Measurements from ENCODE around the gene NABP2. TPM values are rescaled to one million over a fixed set of nuclear protein-coding genes. Genes with fewer than 3 reads are reported as not detected.
"Not testable (repeated sequence)": the region's sequence is repeated elsewhere in the genome, so short reads cannot be mapped to it uniquely, and the experiment has no call there.

The NABP2 gene
- total and polyA plus RNA-seq, 2 donors (not counting 1 experiment from before 2014, with no cell fraction given) = 29.2 to 39.7 TPM

DNA sequence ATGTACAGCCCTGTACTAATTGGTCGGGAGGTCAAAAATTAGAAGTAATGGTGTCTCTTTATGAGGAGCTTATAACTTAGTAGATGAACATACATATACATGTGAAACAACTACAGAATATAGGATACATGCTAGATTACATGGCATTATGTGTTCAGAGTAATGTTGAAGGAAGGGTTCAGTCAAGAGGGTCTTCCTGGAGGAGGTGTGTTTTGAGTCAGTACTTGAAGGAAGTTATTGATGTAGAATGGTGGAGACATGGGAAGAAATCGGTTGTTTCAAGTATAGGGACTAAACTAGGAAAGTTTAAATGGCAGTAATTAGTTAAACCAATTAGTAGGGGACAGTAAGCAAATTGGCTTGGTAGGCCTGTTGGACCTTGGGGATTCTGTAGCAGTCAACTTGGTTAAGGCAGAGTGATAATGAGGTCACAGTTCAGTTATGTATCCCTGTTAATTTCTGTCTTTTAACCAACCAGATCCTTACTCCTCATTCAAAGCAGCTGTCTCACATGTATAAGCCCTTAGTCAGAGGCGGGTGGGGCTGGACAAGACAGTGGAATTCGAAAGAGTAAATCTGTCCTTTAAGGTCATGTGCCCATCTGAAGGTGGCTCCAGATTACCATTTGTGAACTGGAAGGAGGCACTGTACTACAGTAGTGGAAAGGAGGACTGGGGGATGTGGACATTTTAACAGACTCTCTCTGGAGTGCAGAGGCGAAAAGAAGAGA lies 37.5 kb downstream of the NABP2 start:
- Histone ChIP-seq H3K4me1 (ENCODE audit: control insufficient read depth, extremely low read depth, insufficient read depth, low read length) (peaks cover 11% of the 10 kb centered on the region), H2AFZ (ENCODE audit: low read length) (no peak overlapping the region), H3K27ac (ENCODE audit: insufficient read depth, low read length) (peak overlapping the region; percentile 60)

GRCh38 chr12:56262955-56263354 lies 38.8 kb downstream of the NABP2 start:
- not testable (repeated sequence) for H3K4me3 ChIP-seq (replicated peaks in 1 of 4; ENCODE audit: control extremely low read depth in 1 of 4, insufficient read depth in 1 of 4, low read depth in 3 of 4, low read length in 4 of 4); H3K27ac ChIP-seq (ENCODE audit: insufficient read depth, low read length); DNase-seq (ENCODE audit: low read depth in 2 of 2); H4K20me1 ChIP-seq (ENCODE audit: control insufficient read depth, extremely low read depth, insufficient read depth, low read length); H3K27me3 ChIP-seq (ENCODE audit: control insufficient read depth, insufficient read depth, low read length); H3K79me2 ChIP-seq (ENCODE audit: control insufficient read depth, insufficient read depth, low read length); H2AFZ ChIP-seq (ENCODE audit: low read length); H3K4me1 ChIP-seq (ENCODE audit: control insufficient read depth, extremely low read depth, insufficient read depth, low read length); H3K9ac ChIP-seq (ENCODE audit: insufficient read depth, low read length); H3K4me2 ChIP-seq (ENCODE audit: extremely low read depth, insufficient read depth, low read length); H3K9me3 ChIP-seq (ENCODE audit: control insufficient read depth, insufficient read depth, low read depth, low read length); H3K36me3 ChIP-seq (ENCODE audit: control insufficient read depth, insufficient read depth, low read length)

More for the DNA sequence above, 37.5 kb downstream of the NABP2 start:
- TF ChIP-seq, protein P1, sequence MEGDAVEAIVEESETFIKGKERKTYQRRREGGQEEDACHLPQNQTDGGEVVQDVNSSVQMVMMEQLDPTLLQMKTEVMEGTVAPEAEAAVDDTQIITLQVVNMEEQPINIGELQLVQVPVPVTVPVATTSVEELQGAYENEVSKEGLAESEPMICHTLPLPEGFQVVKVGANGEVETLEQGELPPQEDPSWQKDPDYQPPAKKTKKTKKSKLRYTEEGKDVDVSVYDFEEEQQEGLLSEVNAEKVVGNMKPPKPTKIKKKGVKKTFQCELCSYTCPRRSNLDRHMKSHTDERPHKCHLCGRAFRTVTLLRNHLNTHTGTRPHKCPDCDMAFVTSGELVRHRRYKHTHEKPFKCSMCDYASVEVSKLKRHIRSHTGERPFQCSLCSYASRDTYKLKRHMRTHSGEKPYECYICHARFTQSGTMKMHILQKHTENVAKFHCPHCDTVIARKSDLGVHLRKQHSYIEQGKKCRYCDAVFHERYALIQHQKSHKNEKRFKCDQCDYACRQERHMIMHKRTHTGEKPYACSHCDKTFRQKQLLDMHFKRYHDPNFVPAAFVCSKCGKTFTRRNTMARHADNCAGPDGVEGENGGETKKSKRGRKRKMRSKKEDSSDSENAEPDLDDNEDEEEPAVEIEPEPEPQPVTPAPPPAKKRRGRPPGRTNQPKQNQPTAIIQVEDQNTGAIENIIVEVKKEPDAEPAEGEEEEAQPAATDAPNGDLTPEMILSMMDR (conservative IDR thresholded peaks at IDR 0.05 in 1 of 2, IDR thresholded peaks at IDR 0.05 in 1 of 2; ENCODE audit: low read depth in 1 of 2, low read length in 2 of 2) = no peak
- no peak for TF ChIP-seq EZH2 (IDR thresholded peaks at IDR 0.05; ENCODE audit: low read length, missing control alignments)
- peak; percentile 53 to 80 for DNase-seq (ENCODE audit: low read depth in 2 of 2)
- H3K9ac ChIP-seq (ENCODE audit: insufficient read depth, low read length) = no peak overlapping the region
- H3K4me2 ChIP-seq (ENCODE audit: extremely low read depth, insufficient read depth, low read length) = no peak overlapping the region
- H3K4me3 ChIP-seq (replicated peaks in 1 of 4; ENCODE audit: control extremely low read depth in 1 of 4, insufficient read depth in 1 of 4, low read depth in 3 of 4, low read length in 4 of 4) = no peak overlapping the region
- H3K79me2 ChIP-seq (ENCODE audit: control insufficient read depth, insufficient read depth, low read length) = peaks cover 14% of the 10 kb centered on the region
- no peaks in the 10 kb centered on the region for H3K9me3 ChIP-seq (ENCODE audit: control insufficient read depth, insufficient read depth, low read depth, low read length)
- H4K20me1 ChIP-seq (ENCODE audit: control insufficient read depth, extremely low read depth, insufficient read depth, low read length) = no peaks in the 10 kb centered on the region
- H3K27me3 ChIP-seq (ENCODE audit: control insufficient read depth, insufficient read depth, low read length) = no peaks in the 10 kb centered on the region
- H3K36me3 ChIP-seq (ENCODE audit: control insufficient read depth, insufficient read depth, low read length) = no peaks in the 10 kb centered on the region

- H3K9me3 ChIP-seq (ENCODE audit: control insufficient read depth, insufficient read depth, low read depth, low read length); H3K4me1 ChIP-seq (ENCODE audit: control insufficient read depth, extremely low read depth, insufficient read depth, low read length); H3K27me3 ChIP-seq (ENCODE audit: control insufficient read depth, insufficient read depth, low read length); H3K79me2 ChIP-seq (ENCODE audit: control insufficient read depth, insufficient read depth, low read length); DNase-seq (ENCODE audit: low read depth in 2 of 2); H3K36me3 ChIP-seq (ENCODE audit: control insufficient read depth, insufficient read depth, low read length); H4K20me1 ChIP-seq (ENCODE audit: control insufficient read depth, extremely low read depth, insufficient read depth, low read length): not testable (repeated sequence)
- H3K9ac ChIP-seq (ENCODE audit: insufficient read depth, low read length) = peak overlapping the region; percentile 81
- H2AFZ ChIP-seq (ENCODE audit: low read length) = peak overlapping the region; percentile 89
- H3K4me2 ChIP-seq (ENCODE audit: extremely low read depth, insufficient read depth, low read length) = peak overlapping the region; percentile 93
- peak overlapping the region; percentile 68 to 82 (median 74) for H3K4me3 ChIP-seq (replicated peaks in 1 of 4; ENCODE audit: control extremely low read depth in 1 of 4, insufficient read depth in 1 of 4, low read depth in 3 of 4, low read length in 4 of 4)
- H3K27ac ChIP-seq (ENCODE audit: insufficient read depth, low read length) = peak overlapping the region; percentile 92
These were observed 42.0 kb downstream of the NABP2 start for GRCh38 chr12:56266068-56266692.
